ENCODE measurements around the gene MCOLN3. TPM values are rescaled to one million over a fixed set of nuclear protein-coding genes. Genes with fewer than 3 reads are reported as not detected.

Gene MCOLN3
- total RNA-seq, 4 donors from 2014 or later, result 2.1 to 37.7 (median 12.0) TPM

DNA sequence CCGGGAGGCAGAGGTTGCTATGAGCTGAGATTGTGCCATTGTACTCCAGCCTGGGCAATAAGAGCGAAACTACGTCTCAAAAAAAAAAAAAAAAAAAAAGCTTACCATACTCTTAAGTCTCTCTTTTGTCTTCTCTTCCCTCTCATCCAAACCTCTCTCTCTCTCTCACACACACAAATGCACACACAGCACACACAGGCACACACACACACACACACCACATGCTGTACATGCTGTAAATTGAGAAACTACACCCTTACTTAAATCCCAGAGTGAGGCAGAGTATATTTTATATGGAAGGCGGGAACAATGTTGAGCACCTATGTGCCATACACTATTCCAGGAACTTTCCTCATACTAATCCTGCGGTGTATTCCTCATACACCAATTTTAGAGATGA, 6.5 kb downstream of the MCOLN3 start:
- Histone ChIP-seq H3K27me3 (peaks cover 0 to 5% of the 10 kb centered on the region in 2 donors), H3K36me3 (no peaks in the 10 kb centered on the region), H3K27ac (no peak overlapping the region), H3K4me1 (no peaks in the 10 kb centered on the region), H3K4me3 (no peak overlapping the region), H3K9me3 (no peaks in the 10 kb centered on the region)
- intact Hi-C loops (cut with DNase I; ENCODE audit: low total_unique reads), result no loop called here
- TF ChIP-seq POLR2A (IDR thresholded peaks at IDR 0.05), result no peak
- TF ChIP-seq, protein P1, sequence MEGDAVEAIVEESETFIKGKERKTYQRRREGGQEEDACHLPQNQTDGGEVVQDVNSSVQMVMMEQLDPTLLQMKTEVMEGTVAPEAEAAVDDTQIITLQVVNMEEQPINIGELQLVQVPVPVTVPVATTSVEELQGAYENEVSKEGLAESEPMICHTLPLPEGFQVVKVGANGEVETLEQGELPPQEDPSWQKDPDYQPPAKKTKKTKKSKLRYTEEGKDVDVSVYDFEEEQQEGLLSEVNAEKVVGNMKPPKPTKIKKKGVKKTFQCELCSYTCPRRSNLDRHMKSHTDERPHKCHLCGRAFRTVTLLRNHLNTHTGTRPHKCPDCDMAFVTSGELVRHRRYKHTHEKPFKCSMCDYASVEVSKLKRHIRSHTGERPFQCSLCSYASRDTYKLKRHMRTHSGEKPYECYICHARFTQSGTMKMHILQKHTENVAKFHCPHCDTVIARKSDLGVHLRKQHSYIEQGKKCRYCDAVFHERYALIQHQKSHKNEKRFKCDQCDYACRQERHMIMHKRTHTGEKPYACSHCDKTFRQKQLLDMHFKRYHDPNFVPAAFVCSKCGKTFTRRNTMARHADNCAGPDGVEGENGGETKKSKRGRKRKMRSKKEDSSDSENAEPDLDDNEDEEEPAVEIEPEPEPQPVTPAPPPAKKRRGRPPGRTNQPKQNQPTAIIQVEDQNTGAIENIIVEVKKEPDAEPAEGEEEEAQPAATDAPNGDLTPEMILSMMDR (IDR thresholded peaks at IDR 0.05), result no peak
- DNase-seq, result no peak

DNA sequence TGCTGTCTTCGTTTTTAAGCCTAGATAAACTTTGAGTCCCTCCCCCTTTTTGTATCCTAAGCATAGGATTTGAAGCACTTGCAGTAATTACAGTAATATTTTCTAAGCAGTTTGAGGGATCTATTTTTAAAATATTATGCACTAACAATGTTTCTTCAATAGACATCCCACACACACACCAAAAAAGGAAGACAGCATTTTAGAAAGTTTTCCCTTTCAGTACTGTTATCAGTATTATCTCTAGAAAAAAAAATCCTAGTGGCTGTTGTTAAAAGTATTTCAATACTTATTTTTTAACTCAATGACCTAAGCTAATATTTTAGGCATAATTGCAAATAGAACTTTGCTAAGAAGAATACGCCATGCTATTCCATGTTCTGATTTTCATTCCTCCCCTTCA, 15.1 kb downstream of the MCOLN3 start:
- no peak overlapping the region for H3K4me3 ChIP-seq
- H3K27me3 ChIP-seq, result no peaks in the 10 kb centered on the region
- no peak for TF ChIP-seq POLR2A (IDR thresholded peaks at IDR 0.05)
- TF ChIP-seq, protein P1 (IDR thresholded peaks at IDR 0.05), result no peak
- H3K36me3 ChIP-seq, result no peaks in the 10 kb centered on the region
- DNase-seq, result no peak
- no peaks in the 10 kb centered on the region for H3K9me3 ChIP-seq
- intact Hi-C loops (cut with DNase I; ENCODE audit: low total_unique reads), result no loop called here
- H3K4me1 ChIP-seq, result no peaks in the 10 kb centered on the region
- H3K27ac ChIP-seq, result no peak overlapping the region

DNA sequence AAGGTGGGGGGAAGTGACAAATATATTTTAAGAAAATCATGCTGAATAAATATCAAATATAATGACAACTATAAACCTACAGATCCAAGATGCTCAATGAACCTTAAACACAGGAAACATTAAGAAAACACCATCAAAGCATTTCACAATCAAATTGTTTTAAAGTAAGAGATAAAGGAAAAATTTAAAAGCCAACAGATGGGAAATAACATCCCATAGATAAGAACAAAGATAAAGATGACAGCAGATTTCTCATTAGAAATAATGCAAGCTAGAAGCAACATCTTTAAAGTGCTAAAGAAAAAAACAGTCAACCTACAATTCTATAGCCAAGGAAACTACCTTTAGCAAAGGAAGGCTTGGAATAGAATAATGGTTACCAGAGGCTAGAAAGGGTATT, 17.8 kb downstream of the MCOLN3 start:
- Histone ChIP-seq H3K27ac (no peak overlapping the region), H3K4me1 (no peaks in the 10 kb centered on the region), H3K9me3 (no peaks in the 10 kb centered on the region), H3K4me3 (no peak overlapping the region), H3K27me3 (no peaks in the 10 kb centered on the region), H3K36me3 (no peaks in the 10 kb centered on the region)
- intact Hi-C loops (cut with DNase I; ENCODE audit: low total_unique reads), result no loop called here
- TF ChIP-seq POLR2A (IDR thresholded peaks at IDR 0.05), result no peak
- no peak for DNase-seq

DNA sequence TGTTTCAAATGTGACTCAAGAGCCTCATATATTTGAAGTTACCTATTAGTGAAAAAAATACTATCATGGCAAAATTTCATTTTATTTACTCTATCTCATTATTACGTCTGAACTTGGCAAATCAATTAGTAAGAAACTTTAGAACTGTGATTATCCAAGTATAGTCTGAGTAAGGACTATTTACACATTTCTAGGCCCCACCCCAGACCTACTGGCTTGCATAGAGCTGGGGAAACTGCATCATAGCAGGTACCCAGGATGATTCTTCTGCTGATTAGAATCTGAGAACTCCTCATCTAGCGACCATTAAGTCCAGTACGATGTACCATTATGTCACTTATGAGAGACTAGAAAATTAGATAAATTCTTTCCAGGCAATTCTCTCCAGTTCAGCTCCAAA, 20.1 kb downstream of the MCOLN3 start:
- Histone ChIP-seq H3K9me3 (no peaks in the 10 kb centered on the region), H3K27ac (no peak overlapping the region), H3K4me1 (no peaks in the 10 kb centered on the region), H3K4me3 (no peak overlapping the region), H3K27me3 (no peaks in the 10 kb centered on the region), H3K36me3 (no peaks in the 10 kb centered on the region)
- intact Hi-C loops (cut with DNase I; ENCODE audit: low total_unique reads), result no loop called here
- TF ChIP-seq, protein P1 (IDR thresholded peaks at IDR 0.05), result no peak
- TF ChIP-seq POLR2A (IDR thresholded peaks at IDR 0.05), result no peak
- no peak for DNase-seq

DNA sequence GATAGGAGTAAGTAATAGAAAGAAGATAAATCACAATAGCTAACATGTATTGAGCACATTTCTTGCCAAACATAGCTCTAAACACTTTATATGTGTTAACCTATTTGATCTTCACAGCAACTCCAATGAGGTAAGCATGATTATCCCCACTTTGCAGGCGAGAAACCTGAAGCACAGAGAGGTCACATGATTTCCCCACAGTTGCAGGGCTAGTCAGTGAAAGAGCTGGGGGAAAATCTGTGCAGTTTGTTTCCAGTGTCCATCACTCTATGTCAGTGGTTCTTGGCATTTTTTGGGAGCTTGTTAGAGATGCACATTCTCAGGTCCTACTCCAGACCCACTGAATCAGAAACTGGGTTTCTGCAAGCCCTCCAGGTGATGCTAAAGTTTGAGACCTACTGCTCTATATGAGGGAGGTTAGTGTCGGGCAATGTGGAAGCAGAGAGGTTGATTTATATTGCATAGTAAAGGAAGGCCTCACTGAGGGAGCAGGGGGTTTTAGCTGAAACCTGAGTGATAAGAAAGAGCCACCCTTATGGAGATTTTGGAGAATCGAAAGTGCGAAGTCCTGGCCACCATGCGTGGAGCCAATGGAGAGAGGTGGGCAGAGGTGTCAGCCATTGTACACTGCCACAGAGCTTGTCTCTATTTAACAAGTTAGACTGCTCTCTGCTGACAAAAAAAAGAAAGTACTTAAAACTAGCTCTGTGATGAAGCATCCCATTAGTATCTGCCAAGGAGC, 20.9 kb downstream of the MCOLN3 start:
- TF ChIP-seq, protein P1 (IDR thresholded peaks at IDR 0.05), result no peak
- TF ChIP-seq POLR2A (IDR thresholded peaks at IDR 0.05), result no peak
- H3K36me3 ChIP-seq, result no peaks in the 10 kb centered on the region
- no peaks in the 10 kb centered on the region for H3K27me3 ChIP-seq
- no peaks in the 10 kb centered on the region for H3K4me1 ChIP-seq
- intact Hi-C loops (cut with DNase I; ENCODE audit: low total_unique reads), result no loop called here
- no peak overlapping the region for H3K27ac ChIP-seq
- no peak overlapping the region for H3K4me3 ChIP-seq
- DNase-seq, result no peak
- no peaks in the 10 kb centered on the region for H3K9me3 ChIP-seq

Data from uterus (tissue), 4 donors.